Kidney (tissue), 14 donors: ENCODE data around the gene COL8A2. TPM values are rescaled to one million over a fixed set of nuclear protein-coding genes. Genes with fewer than 3 reads are reported as not detected.

Experiments
- DNase-seq, 5 donors: peaks; one replicate each; pipeline ENCODE4 v3.0.0-alpha.2; 2013 to 2020
- FAIRE-seq: peaks from 2 replicates; lab custom pipeline; 2012; peaks lifted over from hg19 to GRCh38; lab: Jason Lieb, UNC
- H3K27ac ChIP-seq, 2 donors: one replicate each; pipeline ENCODE4 v1.7.0; 2013; ENCODE audit warnings: low read depth in 2 of 2, low read length in 2 of 2, inconsistent platforms in 1 of 2
- H3K27me3 ChIP-seq: one replicate; pipeline ENCODE4 v1.7.1; 2013; ENCODE audit warnings: low read length, inconsistent platforms; ENCODE audit not compliant: control insufficient read depth, insufficient read depth
- H3K36me3 ChIP-seq, 3 donors: one replicate each; pipeline versions ENCODE4 v1.7.0 to v1.7.1; 2013; ENCODE audit warnings: low read length in 3 of 3, control low read depth in 1 of 3, inconsistent platforms in 1 of 3; ENCODE audit not compliant: insufficient read depth in 3 of 3, control insufficient read depth in 2 of 3
- H3K4me1 ChIP-seq, 3 donors: one replicate each; pipeline versions ENCODE4 v1.7.0 to v1.7.1; 2013; ENCODE audit warnings: low read length in 3 of 3, inconsistent platforms in 1 of 3, low read depth in 1 of 3; ENCODE audit not compliant: control insufficient read depth in 2 of 3, insufficient read depth in 2 of 3
- H3K4me3 ChIP-seq, 3 donors: one replicate each; pipeline versions ENCODE4 v1.7.0 to v1.8.1; 2013; ENCODE audit warnings: low read length in 3 of 3, control low read depth in 1 of 3, inconsistent platforms in 1 of 3
- H3K9ac ChIP-seq, 3 donors: one replicate each; pipeline versions ENCODE4 v1.7.0 to v1.7.1; 2013; ENCODE audit warnings: low read length in 3 of 3, control low read depth in 1 of 3, inconsistent platforms in 1 of 3
- H3K9me3 ChIP-seq, 3 donors: one replicate each; pipeline versions ENCODE4 v1.7.0 to v1.7.1; 2013; ENCODE audit warnings: low read length in 3 of 3, control low read depth in 1 of 3, inconsistent platforms in 1 of 3; ENCODE audit not compliant: control insufficient read depth in 2 of 3, insufficient read depth in 1 of 3
- CTCF ChIP-seq: IDR thresholded peaks from 3 replicates; pipeline ENCODE4 v1.5.1; 2012; ENCODE audit warnings: mild to moderate bottlenecking, moderate library complexity, borderline replicate concordance; ENCODE audit not compliant: insufficient read depth; ENCODE audit errors: extremely low read depth
- intact Hi-C: fragments of 100-400 bp; cut with DNase I; formaldehyde crosslinking; loops from one replicate; pipeline ENCODE4 v1.11.1; 2022
- polyA plus RNA-seq: library from polyadenylated mRNA; stranded (reverse); fragments of 350-450 nt; fragmentation: Illumina TruSeq; extraction: RNeasy Lipid Tissue Mini Kit (QIAGEN cat#74804); gene quantifications from one replicate; pipeline ENCODE4 v1.2.3, GENCODE V29; 2014; ENCODE audit warnings: low read depth, low replicate concordance; ENCODE audit not compliant: insufficient read depth
- total RNA-seq: library from RNA; stranded (reverse); fragmentation: NEBNext Ultra II Directional; extraction: Animal tissue kit (Norgen Biotek cat#: 25700); gene quantifications from one replicate; pipeline ENCODE4 v1.2.1, GENCODE V29; 2021
- donor health status: control.
- donor health status: control.
- donor health status: control.
- donor health status: control.
- donor health status: control.
- donor health status: DM: yes; HTN: yes; CAD: no.
- donor health status: Normal renal cell carcinoma (clear cell type).

COL8A2 gene
- total and polyA plus RNA-seq, 2 donors from 2014 or later: 0.90 to 6.4 TPM

- Histone ChIP-seq H3K27ac (no peak overlapping the region), H3K36me3 (no peaks in the 10 kb centered on the region), H3K27me3 (no peaks in the 10 kb centered on the region), H3K4me1 (no peaks in the 10 kb centered on the region), H3K9ac (no peak overlapping the region), H3K9me3 (no peaks in the 10 kb centered on the region), H3K4me3 (no peak overlapping the region)
- no peak for TF ChIP-seq CTCF
- FAIRE-seq (no peak), DNase-seq (no peak)
- intact Hi-C loops: no loop called here
Measured at GRCh38 chr1:36062315-36062714, 62.7 kb downstream of the COL8A2 start.

GRCh38 chr1:36055706-36056105, 69.3 kb downstream of the COL8A2 start:
- H3K4me3 ChIP-seq: no peak overlapping the region
- peaks cover 3 to 7% (median 3%) of the 10 kb centered on the region in 3 donors for H3K36me3 ChIP-seq
- no peaks in the 10 kb centered on the region for H3K4me1 ChIP-seq
- FAIRE-seq (no peak), DNase-seq (no peak)
- no peaks in the 10 kb centered on the region for H3K27me3 ChIP-seq
- TF ChIP-seq CTCF: no peak
- no peak overlapping the region for H3K9ac ChIP-seq
- no peak overlapping the region for H3K27ac ChIP-seq
- intact Hi-C loops: no loop called here
- no peaks in the 10 kb centered on the region for H3K9me3 ChIP-seq

- DNase-seq (no peak), FAIRE-seq (no peak)
- Histone ChIP-seq H3K4me3 (no peak overlapping the region), H3K4me1 (no peaks in the 10 kb centered on the region), H3K9me3 (no peaks in the 10 kb centered on the region), H3K36me3 (peaks cover 3 to 7% (median 3%) of the 10 kb centered on the region in 3 donors), H3K27me3 (no peaks in the 10 kb centered on the region), H3K9ac (no peak overlapping the region), H3K27ac (no peak overlapping the region)
- TF ChIP-seq CTCF: no peak
- intact Hi-C loops: no loop called here
Measured at GRCh38 chr1:36053978-36054377, 71.0 kb downstream of the COL8A2 start.

- FAIRE-seq (no peak), DNase-seq (no peak)
- Histone ChIP-seq H3K36me3 (peaks cover 3 to 7% (median 3%) of the 10 kb centered on the region in 3 donors), H3K27ac (no peak overlapping the region), H3K9me3 (no peaks in the 10 kb centered on the region), H3K4me3 (no peak overlapping the region), H3K27me3 (no peaks in the 10 kb centered on the region), H3K9ac (no peak overlapping the region), H3K4me1 (no peaks in the 10 kb centered on the region)
- intact Hi-C loops: no loop called here
- no peak for TF ChIP-seq CTCF
Measured at GRCh38 chr1:36051821-36052220, 73.2 kb downstream of the COL8A2 start.
